Gastrocnemius medialis (tissue), 4 donors: ENCODE results near the gene LPAR2. TPM values are rescaled to one million over a fixed set of nuclear protein-coding genes. Genes with fewer than 3 reads are reported as not detected.

ENCODE experiments used
- ATAC-seq, 2 donors: fragments of 150-250 bp; one replicate each; pipeline ENCODE4 v1.9.1; 2016
- DNase-seq, 2 donors: peaks; one replicate each; pipeline ENCODE4 v3.0.0-alpha.2; 2019
- H3K27ac ChIP-seq, 4 donors: fragments of 200-600 bp; sonication (generic); 1 replicate in 1 of 4; 2 replicates in 3 of 4; pipeline ENCODE4 v1.5.1; 2016 to 2018; ENCODE audit warnings: mild to moderate bottlenecking in 2 of 4, moderate library complexity in 1 of 4
- H3K27me3 ChIP-seq, 3 donors: fragments of 200-600 bp; sonication (generic) in 2 of 3; 1 replicate in 1 of 3; 2 replicates in 2 of 3; pipeline versions ENCODE4 v1.5.1 to v1.6.0; 2016 to 2019; ENCODE audit warnings: mild to moderate bottlenecking in 1 of 3, moderate library complexity in 1 of 3
- H3K36me3 ChIP-seq, 2 donors: fragments of 200-600 bp; sonication (generic) in 1 of 2; one replicate each; pipeline ENCODE4 v1.5.1; 2017 to 2018
- H3K4me1 ChIP-seq, 2 donors: fragments of 200-600 bp; sonication (generic) in 1 of 2; one replicate each; pipeline ENCODE4 v1.5.1; 2016 to 2017; ENCODE audit warnings: mild to moderate bottlenecking in 2 of 2
- H3K4me3 ChIP-seq, 4 donors: fragments of 200-600 bp; sonication (generic) in 3 of 4; 1 replicate in 1 of 4; 2 replicates in 3 of 4; pipeline ENCODE4 v1.5.1; 2016 to 2019; ENCODE audit warnings: mild to moderate bottlenecking in 2 of 4
- H3K9me3 ChIP-seq, 3 donors: fragments of 200-600 bp; sonication (generic) in 2 of 3; 1 replicate in 1 of 3; 2 replicates in 2 of 3; pipeline ENCODE4 v1.5.1; 2016 to 2019
- POLR2A ChIP-seq, 2 donors: fragments of 450-650 bp; IDR thresholded peaks; one replicate each; pipeline ENCODE4 v1.6.1; 2017; ENCODE audit warnings: antibody characterized with exemption in 2 of 2, mild to moderate bottlenecking in 2 of 2, moderate library complexity in 2 of 2
- in situ Hi-C, 4 donors: fragments of 200-750 bp; cut with MboI; loops; one replicate each; pipeline versions ENCODE4 v1.15.0 to v1.8.0; 2017; ENCODE audit warnings: low sequenced_read_pairs in 4 of 4
- intact Hi-C: fragments of 100-400 bp; cut with DNase I; formaldehyde crosslinking; loops from one replicate; pipeline ENCODE4 v1.15.1; 2023; ENCODE audit warnings: low total_unique reads
- total RNA-seq, 4 donors: library from RNA; depleted of rRNA; stranded (reverse); fragments of >200 nt; gene quantifications; one replicate each; pipeline versions ENCODE4 v1.1.0 to v1.2.3, GENCODE V29; 2016
- TF ChIP-seq, protein P1 (sequence below), 5 experiments: fragments of 450-650 bp in 3 of 5; fragments of 200-600 bp in 2 of 5; sonication (generic) in 2 of 5; IDR thresholded peaks in 4 of 5; conservative IDR thresholded peaks in 1 of 5; 1 replicate in 4 of 5; 2 replicates in 1 of 5; pipeline ENCODE4 v1.5.1; 2016 to 2019; ENCODE audit warnings: antibody characterized with exemption in 5 of 5, mild to moderate bottlenecking in 3 of 5, moderate library complexity in 3 of 5

Gene LPAR2
- total RNA-seq, 4 donors from 2014 or later = 0.15 to 1.3 (median 0.27) TPM; not detected in 1

DNA sequence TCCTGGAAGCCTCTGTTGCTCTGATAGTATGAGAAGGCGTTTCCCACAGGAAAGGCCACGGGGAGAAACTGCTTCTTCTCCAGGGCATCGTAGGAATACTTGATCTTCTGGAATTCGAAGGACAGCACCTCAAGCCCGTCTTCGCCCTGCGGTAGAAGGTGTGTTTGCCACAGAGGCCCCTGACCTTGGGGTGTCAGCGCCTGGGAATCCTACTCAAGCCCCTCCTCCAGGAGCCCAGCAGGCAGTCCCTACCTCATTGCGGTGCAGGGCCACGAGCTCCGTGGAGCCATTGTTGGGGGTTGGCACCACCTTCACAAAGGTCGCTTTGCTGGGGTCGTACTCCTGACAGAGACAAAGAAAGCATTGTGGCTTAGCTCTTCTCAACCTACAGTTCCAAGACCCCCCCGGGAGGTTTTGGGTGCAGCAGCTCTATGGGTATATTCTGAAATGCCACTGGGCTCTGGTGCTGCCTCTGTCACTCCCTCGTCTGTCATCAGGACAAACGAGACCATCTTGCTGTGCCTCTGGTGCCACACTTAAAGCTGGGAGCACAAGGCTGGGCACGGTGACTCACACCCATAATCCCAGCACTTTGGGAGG lies 31.7 kb upstream of the LPAR2 start:
- in situ Hi-C loops = loop anchor here in 1 of 4 donors (25.0 kb wide), 1 partner anchor 272 kb away; no protein-coding TSS in a partner anchor
- TF ChIP-seq POLR2A (IDR thresholded peaks at IDR 0.05) = no peak
- TF ChIP-seq, protein P1, sequence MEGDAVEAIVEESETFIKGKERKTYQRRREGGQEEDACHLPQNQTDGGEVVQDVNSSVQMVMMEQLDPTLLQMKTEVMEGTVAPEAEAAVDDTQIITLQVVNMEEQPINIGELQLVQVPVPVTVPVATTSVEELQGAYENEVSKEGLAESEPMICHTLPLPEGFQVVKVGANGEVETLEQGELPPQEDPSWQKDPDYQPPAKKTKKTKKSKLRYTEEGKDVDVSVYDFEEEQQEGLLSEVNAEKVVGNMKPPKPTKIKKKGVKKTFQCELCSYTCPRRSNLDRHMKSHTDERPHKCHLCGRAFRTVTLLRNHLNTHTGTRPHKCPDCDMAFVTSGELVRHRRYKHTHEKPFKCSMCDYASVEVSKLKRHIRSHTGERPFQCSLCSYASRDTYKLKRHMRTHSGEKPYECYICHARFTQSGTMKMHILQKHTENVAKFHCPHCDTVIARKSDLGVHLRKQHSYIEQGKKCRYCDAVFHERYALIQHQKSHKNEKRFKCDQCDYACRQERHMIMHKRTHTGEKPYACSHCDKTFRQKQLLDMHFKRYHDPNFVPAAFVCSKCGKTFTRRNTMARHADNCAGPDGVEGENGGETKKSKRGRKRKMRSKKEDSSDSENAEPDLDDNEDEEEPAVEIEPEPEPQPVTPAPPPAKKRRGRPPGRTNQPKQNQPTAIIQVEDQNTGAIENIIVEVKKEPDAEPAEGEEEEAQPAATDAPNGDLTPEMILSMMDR (IDR thresholded peaks at IDR 0.05 in 4 of 5, conservative IDR thresholded peaks at IDR 0.05 in 1 of 5) = no peak
- no peak for ATAC-seq

DNA sequence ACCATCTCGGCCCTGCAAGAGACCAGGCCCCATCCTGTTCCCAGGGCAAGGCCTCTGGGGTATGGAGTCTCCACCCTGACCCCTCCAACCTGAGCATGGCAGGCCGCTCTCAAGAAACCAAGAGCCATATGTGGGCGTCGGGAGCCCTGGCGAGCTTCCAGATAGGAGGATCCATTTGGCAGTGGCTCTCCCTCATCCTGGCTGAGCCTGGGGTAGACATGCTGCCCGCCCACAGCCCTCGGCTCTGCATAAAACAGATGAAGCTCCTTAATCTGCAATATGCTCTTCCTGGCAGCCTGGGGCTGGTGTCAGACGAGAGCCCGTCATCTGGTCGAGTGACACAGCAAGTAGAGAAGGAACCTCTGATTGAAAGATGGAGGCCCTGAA lies 29.4 kb upstream of the LPAR2 start:
- H3K4me1 ChIP-seq = peaks cover 6 to 13% of the 10 kb centered on the region in 2 donors
- no peaks in the 10 kb centered on the region for H3K9me3 ChIP-seq
- intact Hi-C loops (no loop called here), in situ Hi-C loops (loop anchor here in 1 of 4 donors (25.0 kb wide), 1 partner anchor 270 kb away; no protein-coding TSS in a partner anchor)
- H3K27me3 ChIP-seq = no peaks in the 10 kb centered on the region
- TF ChIP-seq POLR2A (IDR thresholded peaks at IDR 0.05) = no peak
- TF ChIP-seq, protein P1 (IDR thresholded peaks at IDR 0.05 in 4 of 5, conservative IDR thresholded peaks at IDR 0.05 in 1 of 5) = no peak
- no peak overlapping the region for H3K4me3 ChIP-seq
- ATAC-seq (no peak), DNase-seq (no peak)
- H3K36me3 ChIP-seq = peaks cover 5 to 71% of the 10 kb centered on the region in 2 donors
- H3K27ac ChIP-seq = no peak overlapping the region

More for the DNA sequence above, 31.7 kb upstream of the LPAR2 start:
- Histone ChIP-seq H3K27ac (no peak overlapping the region), H3K27me3 (no peaks in the 10 kb centered on the region), H3K4me1 (peaks cover 10 to 21% of the 10 kb centered on the region in 2 donors), H3K9me3 (no peaks in the 10 kb centered on the region), H3K4me3 (no peak overlapping the region), H3K36me3 (peaks cover 2 to 47% of the 10 kb centered on the region in 2 donors)
- intact Hi-C loops = loop anchor here (5.0 kb wide), 3 partner anchors 163 to 337 kb away; partner anchors contain the start of genes GATAD2A, MAU2, SUGP1 and ZNF506
- DNase-seq = no peak

DNA sequence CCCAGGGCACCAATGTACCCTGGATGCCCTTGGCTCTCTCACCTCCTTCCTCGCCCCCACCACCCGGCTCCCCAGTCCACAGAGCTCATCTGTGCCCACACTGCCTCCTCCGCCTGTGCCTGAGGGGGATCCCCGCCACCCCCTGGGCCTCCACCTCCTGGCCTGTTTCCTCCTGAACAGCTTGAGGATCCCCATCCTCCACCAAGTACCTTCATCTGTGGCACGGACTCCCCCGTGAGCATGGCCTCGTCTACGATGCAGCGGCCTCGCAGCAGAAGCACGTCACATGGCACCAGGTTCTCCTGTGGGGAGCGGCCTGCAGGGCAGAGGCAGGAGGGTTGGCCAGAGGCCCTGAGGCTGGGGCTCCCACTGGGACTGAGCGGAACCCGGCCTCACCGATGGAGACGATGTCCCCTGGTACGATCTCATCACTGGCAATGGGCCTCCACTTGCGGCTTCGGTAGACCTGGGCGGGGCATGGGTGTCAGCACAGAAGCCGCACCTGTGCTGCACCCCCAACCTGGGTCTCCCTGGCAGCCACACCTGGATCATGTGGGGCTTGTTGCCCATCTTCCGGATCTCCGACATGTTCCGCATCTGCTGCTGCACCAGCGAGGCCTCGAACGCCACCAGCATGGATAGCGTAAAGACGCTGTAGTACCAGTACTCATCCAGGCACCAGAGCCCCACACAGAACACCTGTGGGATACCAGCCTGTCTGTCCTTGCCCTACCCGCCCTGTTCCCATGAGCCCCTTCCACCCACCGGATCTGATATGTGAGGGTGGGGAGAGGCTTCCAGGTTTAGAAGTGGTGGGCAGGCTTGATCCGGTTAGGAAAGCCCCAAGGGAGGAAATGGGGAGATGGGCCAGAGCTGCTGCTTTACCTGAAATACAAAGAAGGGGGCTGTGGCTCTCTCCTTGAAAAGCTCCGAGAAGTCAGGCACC lies 28.7 kb upstream of the LPAR2 start:
- Histone ChIP-seq H3K27ac (no peak overlapping the region), H3K4me1 (peaks cover 0 to 6% of the 10 kb centered on the region in 2 donors), H3K4me3 (no peak overlapping the region), H3K27me3 (no peaks in the 10 kb centered on the region), H3K36me3 (peaks cover 5 to 77% of the 10 kb centered on the region in 2 donors), H3K9me3 (no peaks in the 10 kb centered on the region)
- in situ Hi-C loops = loop anchor here in 1 of 4 donors (25.0 kb wide), 1 partner anchor 269 kb away; no protein-coding TSS in a partner anchor
- DNase-seq (no peak), ATAC-seq (no peak)
- TF ChIP-seq, protein P1 (IDR thresholded peaks at IDR 0.05 in 4 of 5, conservative IDR thresholded peaks at IDR 0.05 in 1 of 5) = no peak
- no peak for TF ChIP-seq POLR2A (IDR thresholded peaks at IDR 0.05)
- intact Hi-C loops = no loop called here

DNA sequence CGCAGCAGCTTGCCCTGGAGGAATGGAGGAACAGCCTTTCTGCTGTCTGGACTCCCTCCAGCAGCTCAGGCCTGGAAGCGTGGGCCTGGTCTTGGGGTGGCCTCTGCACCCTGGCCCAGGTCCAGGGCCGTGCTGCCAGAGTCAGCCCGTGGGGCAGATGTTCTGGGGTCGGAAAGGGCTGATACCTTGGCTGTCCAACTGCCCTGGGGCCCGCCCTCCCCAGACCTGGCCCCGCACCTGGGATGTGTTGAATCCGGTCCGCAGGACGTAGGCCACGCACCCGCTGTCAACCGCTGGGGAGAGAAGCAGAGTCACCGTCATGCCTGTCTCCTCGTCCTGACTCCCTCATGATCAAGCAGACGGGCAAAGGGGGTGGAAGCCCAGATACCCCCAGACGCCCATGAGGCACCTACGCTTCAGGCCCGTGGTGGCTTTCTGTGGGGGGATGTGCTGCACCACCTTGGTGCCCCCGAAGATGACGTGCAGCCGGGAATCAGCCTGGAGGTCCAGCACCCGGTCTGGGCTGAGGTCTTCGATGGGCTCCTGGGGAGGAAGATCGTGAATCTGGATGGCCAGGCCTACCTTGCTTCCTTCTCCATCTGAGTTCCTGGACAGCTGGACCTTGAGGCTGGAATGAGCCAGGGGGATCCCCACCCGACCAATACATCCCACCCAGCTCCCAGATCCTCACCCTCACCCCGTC lies 27.8 kb upstream of the LPAR2 start:
- ATAC-seq = no peak
- intact Hi-C loops (no loop called here), in situ Hi-C loops (loop anchor here in 1 of 4 donors (25.0 kb wide), 1 partner anchor 268 kb away; no protein-coding TSS in a partner anchor)
- no peak overlapping the region for H3K4me3 ChIP-seq
- no peaks in the 10 kb centered on the region for H3K9me3 ChIP-seq
- no peak for TF ChIP-seq POLR2A (IDR thresholded peaks at IDR 0.05)
- TF ChIP-seq, protein P1 (IDR thresholded peaks at IDR 0.05 in 4 of 5, conservative IDR thresholded peaks at IDR 0.05 in 1 of 5) = no peak
- H3K4me1 ChIP-seq = no peaks in the 10 kb centered on the region
- no peak for DNase-seq
- no peak overlapping the region for H3K27ac ChIP-seq
- no peaks in the 10 kb centered on the region for H3K27me3 ChIP-seq
- peaks cover 5 to 87% of the 10 kb centered on the region in 2 donors for H3K36me3 ChIP-seq
